Globus pallidus (tissue), 1 donor: Measurements from ENCODE around the gene RAB31.
A peak's percentile ranks its signal among the peaks of the same experiment; 100 is the strongest.

Experiments used
- DNase-seq: peaks from one replicate; pipeline ENCODE4 v3.0.0-alpha.2; 2015; ENCODE audit warnings: low spot score

RAB31 gene

DNA sequence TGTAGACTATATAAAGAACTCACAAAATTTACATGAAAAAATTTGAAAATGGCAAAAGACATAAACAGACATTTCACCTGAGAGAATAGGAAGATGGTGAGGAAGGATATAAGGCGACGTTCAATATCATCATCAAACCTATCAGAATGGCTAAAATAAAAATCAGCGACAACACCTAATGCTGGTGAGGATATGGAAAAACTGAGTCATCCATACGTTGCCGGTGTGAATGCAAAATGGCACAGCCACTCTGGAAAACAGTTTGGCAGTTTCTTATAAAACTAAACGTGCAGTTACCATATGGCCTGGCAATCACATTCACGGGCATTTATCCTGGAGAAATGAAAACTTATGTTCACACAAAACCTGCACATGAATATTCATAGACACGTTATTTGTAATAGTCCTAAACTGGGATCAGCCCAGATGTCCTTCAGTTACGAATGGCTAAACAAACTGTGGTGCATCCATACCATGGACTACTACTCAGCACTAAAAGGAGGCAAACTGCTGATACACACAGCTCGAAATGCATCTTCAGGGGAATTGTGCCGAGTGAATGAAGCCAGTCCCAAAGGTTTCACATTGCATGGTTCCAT is 114.6 kb downstream of the RAB31 start:
- no peak for DNase-seq

DNA sequence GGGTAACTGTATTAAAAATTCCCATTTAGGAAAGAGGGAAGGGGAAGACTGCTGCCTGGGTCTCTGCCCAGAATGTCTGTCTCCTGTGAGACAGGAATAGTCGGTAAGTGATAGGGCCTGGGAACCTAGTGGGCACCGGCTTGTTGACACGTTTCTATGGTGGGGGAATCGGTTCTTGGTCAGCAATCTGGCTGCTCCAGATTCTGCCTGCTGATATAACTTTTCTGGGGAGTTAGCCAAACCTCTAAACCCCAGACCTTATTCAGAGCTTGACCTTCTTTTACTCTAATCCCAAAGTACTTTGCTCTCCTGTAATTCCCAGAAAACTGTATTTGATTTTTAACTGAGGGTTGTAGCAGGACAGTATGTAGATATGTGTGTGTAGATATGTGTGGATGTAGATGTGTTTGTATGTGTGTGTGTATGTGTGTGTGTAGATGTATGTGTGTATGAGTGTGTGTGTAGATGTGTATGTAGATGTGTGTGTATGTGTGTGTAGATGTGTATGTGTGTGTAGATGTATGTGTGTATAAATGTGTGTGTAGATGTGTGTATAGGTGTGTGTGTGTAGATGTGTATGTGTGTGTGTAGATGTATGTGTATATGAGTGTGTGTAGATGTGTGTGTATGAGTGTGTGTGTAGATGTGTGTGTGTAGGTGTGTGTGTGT is 115.8 kb downstream of the RAB31 start:
- DNase-seq: no peak

DNA sequence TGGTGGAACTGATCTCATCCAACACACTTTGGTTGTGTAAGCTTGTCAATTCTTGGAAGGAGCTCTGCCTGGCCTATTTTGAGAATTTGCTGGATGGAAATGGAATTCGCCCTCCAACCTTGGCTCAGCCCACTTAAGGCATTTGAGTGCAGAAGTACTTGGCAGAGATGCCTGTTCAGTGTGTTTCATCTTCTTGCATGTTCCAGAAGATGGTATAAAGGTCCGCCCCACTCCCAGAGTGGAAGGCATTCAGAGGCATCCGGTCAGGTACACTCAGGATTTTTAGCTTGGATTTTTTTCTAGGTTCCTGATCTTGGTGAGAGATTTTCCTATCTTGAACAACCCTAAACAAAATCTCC is 116.4 kb downstream of the RAB31 start:
- no peak for DNase-seq

DNA sequence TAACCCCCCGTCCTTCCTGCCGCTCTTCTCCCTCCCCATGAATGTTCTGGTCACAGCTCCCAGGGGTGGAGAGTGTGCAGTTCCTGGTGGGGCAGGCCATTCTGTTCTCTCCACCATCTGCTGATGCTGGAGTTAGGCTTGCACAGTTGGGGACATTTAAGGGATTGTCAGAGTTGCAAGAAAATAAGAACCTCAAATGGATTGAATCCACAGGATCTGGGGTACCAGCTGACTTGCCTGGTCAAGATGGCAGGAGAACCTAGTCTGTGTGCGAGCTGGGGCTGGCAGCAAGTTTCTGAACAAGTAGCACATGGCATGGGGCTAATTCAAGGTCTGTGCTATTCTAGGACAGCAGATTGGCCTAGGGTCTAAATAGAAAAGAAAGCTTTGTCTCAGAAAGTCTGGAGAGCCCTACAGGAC is 116.9 kb downstream of the RAB31 start:
- no peak for DNase-seq

DNA sequence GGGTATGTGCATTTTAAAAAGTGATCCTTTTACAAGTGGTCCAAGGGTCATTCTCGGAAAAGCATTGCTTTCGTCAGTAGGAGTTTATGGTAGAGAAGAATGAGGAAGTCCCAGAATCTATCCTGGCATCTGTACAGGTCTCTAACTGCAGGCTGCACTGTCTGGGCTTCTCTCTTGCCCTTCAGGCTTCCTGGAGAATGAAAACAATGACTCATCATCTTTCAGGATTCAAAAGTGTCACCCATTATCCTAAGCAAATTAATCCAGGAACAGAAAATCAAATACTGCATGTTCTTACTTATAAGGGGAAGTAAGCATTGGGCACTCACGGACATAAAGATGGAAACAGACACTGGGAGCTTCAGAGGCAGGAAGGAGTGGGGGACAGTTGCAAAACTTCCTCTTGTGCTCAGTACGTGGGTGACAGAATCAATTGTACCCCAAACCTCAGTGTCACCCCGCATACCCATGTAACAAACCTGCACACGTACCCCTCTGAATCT is 117.5 kb downstream of the RAB31 start:
- peak; percentile 63 for DNase-seq

DNA sequence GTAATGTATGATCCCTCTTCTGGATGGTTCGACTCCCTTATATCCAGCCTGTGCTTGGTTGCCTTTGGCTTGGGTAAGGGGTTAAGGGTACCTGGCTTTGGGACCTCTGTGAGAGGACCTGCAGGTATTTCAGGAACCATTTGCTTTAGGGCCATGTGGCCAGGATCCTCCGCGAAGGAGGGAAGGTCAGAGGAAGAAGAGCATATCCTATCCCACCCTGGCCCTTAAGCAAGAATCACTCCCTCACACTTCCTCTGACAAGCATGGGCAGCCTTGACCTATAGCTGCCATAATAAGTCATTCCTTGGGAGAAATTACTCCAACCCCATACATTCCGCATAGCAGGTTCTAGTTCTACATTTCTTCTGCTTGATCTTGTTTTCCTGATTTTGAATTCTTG is 118.6 kb downstream of the RAB31 start:
- DNase-seq: no peak

DNA sequence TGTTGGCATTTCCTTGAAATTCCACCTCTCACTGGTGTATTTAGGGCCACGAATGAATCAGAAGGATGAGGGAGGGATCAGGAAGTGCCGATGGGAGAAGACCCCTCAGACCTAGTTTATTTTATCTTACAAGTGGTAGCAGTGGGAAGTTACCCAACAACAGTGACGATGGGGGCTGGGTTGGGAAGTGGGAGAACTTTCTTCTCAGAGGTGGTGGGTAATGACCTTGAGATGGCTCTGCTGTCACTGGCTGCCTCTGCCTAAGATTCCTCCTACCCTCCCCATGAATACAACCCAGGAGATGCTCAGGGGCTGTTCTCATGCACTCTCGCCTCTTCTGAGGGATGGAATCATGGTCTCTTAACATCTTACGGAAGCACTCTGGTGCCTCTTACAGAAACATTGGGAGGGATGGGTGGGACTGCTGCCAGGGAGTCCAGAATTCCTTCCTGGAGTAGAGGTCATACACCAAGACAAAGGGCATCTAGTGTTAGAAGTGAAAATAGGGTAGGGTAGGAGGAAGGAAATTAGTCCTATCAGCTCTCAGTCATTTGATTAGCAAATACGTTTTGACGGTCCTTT is 119.2 kb downstream of the RAB31 start:
- DNase-seq: no peak

DNA sequence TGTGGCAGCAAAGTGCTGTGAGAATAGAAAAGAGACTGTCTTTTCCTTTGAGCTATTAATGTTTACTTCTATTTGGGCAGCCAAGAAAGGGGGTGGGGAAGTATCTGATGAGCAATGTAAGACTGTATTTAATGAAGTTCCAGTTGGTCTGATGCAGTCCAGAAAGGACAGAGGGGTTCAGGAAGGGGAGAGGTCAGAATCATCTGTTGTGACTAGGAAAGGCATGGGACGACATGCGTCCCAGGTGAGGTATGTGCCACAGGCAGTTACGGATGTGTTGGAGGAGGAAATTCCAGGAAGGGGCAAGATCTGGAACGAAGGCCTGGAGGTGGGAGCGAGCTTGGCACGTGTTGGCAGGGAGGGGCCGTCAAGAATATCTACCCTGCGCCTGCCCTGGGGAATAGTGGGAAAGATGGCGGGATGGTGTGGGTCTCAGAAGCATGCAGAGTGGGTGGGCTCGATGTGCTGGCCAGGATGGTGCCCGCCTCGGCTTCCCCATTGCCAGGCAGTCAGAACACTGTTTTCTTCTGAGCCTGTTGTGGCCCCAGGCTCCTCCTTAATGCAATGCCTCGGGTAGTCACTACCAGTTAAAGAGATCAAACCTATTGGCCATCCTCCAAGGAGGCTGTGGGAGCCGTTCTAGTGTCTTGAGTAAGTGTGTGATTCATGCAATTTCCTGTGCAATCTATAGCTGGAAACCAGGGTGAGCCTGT is 119.8 kb downstream of the RAB31 start:
- peak; percentile 64 for DNase-seq

DNA sequence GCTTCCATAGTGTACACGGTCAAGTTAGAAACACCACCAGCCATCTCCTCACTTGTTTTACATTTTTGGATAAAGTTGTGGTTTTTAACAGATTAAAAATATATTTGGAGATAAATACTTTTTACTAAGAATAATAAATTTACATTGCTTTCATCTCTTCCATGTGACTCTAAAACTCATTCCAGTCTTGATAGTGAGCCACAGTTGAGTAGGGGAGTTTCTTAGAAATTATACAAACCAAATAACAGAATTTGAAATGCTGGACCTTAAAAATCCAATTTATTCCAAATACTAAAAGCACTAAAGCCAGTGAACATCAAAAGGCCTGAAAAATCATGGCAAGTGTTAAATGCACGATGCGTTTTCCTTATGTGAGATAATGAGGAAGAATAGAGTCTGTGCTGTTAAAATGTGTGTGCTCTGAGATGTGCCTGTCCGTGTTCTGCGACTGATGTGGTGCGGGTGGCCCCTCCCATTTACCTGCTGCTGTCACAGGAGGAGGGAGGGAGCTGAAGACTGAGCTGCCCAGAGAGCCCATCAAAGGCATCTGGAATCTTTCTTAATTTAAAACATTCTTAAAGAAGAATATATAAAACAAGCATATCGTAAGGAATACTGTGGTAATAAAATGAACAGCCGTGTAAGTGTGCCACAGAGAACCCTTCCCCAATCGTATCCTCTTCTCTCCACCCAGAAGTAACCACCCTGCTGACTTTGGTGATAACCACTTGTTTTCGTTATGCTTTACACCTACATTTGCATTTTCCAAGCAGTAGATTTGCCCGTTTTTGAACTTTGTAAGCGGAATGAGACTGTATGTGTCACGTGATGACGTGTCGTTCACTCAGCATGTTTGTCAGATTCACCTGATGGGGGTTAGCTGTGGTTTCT is 120.7 kb downstream of the RAB31 start:
- no peak for DNase-seq

DNA sequence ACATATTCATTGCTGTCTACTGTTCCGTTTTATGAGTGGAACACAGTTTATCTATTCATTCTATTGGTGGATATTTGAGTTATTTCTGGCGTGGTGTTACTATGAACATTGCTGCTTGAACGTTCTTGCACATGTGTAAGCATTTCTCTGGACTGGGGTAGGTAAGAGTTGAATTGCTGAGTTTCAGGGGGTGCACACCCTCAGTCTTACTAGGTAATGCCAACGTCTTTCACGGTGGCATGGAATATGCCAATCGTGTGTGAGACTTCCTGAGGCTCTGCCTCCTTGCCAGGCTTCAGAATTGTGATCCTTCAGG is 121.3 kb downstream of the RAB31 start:
- no peak for DNase-seq

DNA sequence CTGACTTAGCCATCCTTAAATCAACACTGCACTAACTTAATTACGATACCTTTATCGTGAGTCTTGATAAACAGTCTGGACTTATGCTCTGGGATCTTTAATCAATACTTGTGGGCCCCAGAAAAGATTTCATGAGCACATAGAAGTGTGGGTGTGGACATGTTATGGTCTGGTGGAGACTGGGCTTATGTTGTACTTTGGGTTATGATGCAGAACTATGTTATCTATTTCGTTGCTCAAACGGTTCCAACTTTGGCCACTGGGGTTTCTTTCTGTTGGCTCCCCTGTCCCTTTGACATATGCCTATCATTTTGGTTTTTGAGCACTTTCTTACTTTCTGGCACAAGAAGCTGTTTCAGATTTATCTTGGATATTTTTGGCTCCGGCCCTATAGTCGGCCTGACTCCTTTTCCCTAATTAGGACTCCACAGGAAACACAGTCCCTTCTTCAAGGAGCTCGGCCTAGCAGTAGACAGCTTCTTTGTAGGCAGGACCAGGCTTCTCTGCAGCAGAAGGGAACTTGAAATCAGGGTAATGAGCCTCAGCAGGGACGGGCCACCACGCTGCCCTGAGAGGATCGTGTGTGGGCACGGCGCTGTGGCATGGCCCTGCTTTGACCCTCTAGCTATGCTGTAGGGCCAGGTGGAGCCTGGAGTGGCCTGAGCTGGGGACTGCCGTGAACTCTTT is 123.1 kb downstream of the RAB31 start:
- DNase-seq: no peak

DNA sequence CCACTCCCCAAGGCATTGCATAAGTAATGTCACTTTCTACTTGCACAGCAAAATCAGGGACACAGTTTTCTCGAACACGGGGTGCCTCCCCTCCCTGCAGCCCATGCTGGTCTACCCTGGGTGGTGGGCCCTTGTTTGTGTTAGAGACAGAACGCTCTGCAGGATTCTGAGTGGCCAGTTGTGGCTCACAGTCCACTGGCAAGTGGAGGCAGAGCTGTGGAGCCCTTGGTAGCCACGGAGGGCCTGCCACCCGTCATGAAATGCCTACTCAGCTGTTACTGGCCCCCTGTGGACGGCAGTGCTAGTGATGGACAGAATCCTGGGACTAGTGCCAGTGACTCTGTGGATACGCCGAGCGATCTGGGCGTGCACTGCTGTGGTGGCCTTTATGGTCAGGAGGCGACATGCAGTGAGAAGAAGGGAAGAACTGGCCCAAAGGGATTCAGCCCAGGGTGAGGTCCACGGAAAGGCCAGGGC is 123.7 kb downstream of the RAB31 start:
- DNase-seq: no peak

DNA sequence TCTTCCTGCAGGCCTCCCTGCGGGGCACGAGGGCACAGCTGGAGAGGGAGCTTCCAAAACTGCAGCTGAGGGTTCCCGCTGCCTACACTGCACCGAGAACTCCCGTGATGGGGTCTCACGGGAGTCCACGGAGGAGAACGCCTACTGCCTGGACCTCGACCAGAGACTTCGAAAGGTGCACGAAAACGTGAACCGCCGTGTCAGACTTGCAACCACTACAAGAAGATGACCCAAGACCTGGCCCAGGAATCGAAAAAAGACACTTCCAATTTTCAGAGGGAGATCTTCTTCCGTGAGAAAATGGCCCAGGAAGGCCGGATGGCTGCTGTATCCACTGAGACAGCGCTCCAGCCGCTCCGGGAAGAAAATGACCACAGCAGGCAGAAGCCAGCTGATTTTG is 124.8 kb downstream of the RAB31 start:
- DNase-seq: no peak

DNA sequence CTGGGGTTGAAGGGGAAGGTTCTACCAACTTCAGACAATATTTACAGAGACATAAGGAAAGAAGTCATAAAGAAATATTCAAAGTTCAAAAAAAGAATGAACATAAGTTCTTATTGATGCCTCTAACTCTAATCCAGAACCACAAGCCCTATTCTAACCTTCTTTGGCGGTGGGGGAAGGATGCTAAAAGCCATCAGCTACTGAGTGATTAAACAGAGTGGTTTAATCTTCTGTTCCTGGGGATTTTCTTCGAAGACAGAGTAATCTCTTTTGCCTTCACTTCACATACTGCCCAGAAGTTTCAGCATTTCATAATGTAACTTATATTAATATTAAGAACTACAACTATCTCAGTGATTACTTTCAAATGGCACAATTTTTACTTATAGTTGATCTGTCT is 126.5 kb downstream of the RAB31 start:
- no peak for DNase-seq

DNA sequence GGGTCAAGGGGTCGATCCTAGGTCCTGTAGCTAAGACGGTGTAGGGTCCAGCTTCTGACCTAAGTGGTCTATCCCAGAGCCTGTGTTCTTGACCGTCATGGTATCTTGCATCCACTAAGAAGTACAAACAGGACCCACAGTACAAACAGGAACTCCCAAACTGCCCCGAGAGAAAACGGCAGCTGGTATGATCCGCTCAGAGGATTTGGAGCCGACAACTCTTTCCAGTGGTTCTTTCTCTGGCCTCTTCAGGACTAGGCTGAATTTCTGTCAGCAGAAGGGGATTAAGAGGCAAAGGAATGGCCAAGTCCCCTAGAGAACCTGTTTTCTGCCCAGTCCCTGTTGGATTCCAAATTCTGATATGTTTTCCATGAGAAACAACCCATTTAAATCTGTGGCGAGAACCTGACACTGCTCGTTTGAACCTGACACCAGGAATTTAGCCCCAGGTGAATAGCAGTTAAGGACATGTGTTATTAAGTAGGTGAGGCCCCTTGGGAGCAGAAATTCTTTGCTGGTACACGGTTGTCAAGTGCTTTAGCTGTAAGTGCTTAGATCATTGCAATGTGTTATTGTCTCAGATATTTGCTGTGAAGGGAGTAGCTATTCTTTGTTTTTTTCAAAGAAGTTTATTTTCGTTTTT is 127.1 kb downstream of the RAB31 start:
- no peak for DNase-seq

DNA sequence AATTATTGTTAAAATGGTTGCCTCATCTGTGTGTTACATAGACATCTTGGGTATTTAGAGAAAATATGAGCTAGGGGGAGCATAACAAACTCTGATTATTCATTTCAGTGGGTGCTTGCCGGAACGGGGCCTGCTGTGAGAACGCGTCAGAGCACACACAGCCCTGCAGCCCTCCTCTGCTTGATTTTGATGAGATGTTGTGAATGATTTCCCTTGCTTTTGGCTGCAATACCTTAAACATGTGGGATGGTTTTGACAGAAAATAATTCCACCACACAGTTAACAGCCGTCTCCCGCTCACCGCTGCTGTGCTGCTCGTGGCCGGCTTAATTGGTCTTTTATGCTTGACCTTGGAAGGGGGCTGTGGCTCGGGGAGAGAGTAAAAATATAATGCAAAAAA is 127.7 kb downstream of the RAB31 start:
- no peak for DNase-seq

DNA sequence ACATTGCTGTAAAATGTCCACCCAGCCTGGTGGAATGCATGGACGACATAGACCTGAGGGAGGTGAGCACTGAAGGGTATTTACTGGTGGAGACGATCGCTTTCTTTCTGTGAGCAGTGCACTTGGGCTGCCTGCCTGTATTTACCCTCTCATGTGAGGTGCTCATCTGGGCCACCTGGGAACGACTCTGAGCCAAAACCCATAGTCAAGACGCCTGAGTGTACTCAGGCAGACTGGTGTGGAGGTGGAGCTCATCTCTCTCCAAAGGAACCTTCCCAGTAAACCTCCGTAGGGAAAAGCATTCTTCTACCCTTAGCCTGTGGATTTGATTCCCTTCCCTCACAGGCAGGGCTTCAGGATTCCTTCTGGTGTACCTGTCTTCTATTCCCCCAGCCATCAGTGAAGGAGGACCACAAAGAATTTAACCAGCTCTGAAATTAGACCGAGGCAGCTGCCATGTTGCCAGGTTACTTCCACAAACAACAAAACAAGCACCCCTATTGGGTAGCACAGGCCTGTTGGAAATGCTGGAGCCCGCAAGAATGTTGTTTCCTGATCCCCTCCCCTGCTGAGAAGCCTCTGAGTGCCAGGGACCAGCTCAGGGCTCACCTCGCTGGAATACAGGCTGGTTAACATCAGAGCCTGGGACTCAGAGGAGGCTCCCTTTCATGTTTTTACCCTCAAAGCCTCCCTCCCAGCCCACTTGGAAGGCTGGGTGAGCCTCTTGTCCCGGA is 130.2 kb downstream of the RAB31 start:
- no peak for DNase-seq

DNA sequence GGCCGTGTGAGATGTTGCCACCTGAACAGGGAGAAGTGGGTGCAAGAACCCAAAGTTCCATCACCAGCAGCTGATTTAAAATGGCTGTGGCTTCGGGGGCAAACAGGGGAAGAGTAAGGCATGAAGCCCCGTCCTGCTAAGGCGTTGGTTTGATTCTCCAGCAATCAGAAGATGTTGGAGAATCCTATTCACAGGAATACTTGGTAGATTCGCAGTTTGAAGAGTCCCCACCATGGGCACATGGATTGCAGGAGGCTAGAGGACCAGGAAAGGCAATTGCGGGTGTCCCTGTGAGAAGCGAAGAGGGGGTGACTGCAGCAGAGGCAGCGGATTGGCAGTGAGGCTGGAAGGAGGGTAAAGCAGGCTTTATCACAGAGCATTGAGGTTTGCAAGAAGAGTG is 131.1 kb downstream of the RAB31 start:
- DNase-seq: no peak

DNA sequence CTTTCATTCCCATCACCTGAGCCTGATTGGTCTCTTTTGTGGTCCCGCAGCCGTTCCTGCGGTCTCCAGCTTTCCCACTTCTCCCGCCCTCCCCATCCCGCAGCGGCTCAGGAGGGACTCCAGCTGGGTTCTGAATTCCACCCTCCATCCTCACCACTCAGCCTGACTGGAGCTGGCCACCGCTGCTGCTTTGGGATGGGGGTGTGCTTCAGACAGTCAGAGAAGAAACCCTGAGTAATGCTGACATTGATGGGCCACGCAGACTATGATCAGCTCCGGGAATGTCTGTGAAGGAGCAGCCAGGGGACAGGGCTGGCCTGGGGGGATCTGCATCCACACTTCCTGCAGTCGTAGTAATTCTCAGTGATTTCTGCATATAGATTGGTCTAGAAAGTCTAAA is 131.8 kb downstream of the RAB31 start:
- DNase-seq: no peak

DNA sequence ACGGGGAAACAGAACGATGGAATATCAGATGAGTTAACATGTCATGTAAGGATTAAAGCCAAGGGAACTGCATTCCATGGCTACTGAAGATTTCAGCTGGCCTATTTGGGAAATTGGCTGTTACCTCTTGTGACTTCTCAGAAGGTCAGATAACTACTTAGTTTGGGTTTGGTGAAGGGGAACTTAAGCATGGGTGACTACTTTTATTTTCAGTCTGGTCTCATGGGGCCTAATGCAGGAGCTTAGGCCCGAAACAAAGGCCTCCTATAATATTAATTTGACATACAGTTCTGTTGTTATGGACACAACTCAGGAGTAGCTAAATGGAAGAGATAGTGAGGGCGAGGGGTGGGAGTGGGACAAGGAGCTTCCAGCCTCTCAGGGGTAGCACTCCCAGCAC is 133.7 kb downstream of the RAB31 start:
- no peak for DNase-seq
